ENCODE data around the gene S100A6.
A peak's percentile ranks its signal among the peaks of the same experiment; 100 is the strongest.
"Not testable (repeated sequence)": the region's sequence is repeated elsewhere in the genome, so short reads cannot be mapped to it uniquely, and the experiment has no call there.

Gene S100A6

DNA sequence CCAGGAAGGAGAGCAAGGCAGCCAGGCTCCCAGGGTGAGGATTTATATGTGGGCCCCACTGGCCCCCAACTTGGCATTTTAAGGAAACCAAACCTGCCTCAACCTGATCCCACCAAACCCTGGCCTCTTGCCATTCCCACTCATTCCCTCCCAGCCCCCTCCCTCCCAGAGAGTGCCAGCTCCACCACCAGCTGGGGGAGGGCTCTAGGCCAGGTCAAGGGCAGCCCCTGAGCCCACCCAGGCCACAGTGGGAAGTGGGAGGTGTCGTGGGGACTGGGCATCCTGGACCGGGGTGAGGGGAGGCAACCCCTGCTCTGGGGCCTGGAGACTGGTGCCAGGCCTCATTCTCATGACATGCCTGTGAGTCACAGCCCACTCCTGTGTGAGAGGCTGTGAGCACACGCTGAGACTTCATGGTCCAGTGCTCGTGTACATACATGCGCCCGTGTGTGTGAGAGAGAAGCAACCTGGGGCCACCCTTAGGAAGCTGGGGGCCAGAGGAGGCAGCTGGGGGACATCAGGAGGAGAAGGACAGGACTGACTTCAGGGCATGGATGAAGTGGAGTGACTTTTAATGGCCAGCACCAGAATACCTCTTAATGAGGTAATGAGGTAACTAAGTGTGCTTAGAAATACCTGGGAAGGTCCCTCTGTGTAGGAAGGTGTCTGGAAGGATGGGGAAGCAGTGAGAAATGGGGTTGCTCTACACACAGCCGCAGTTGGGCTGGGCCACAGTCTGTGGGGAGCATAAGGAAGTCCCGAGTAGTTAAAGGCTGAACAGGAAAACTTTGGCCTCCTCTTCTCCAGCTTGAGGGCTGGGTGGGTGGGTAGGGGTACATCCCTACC lies 30.0 kb upstream of the S100A6 start, which contains the start of gene S100A2:
TSS of gene S100A2 (minus strand) at position 316 of the 846 bp plus-strand sequence. CDS start 1,967 bp downstream, outside the sequence.
- peak within 1 kb of the TSS; percentile 100 for H3K27ac ChIP-seq
- CTCF ChIA-PET = interaction anchor here (1.0 kb wide), 1 partner anchor 55 kb away, joined by 4 read pairs; no protein-coding TSS in a partner anchor
- DNase-seq (ENCODE audit: low spot score) = peak; percentile 91
- TF ChIP-seq, protein P1, sequence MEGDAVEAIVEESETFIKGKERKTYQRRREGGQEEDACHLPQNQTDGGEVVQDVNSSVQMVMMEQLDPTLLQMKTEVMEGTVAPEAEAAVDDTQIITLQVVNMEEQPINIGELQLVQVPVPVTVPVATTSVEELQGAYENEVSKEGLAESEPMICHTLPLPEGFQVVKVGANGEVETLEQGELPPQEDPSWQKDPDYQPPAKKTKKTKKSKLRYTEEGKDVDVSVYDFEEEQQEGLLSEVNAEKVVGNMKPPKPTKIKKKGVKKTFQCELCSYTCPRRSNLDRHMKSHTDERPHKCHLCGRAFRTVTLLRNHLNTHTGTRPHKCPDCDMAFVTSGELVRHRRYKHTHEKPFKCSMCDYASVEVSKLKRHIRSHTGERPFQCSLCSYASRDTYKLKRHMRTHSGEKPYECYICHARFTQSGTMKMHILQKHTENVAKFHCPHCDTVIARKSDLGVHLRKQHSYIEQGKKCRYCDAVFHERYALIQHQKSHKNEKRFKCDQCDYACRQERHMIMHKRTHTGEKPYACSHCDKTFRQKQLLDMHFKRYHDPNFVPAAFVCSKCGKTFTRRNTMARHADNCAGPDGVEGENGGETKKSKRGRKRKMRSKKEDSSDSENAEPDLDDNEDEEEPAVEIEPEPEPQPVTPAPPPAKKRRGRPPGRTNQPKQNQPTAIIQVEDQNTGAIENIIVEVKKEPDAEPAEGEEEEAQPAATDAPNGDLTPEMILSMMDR (conservative IDR thresholded peaks at IDR 0.05; ENCODE audit: low read depth) = no peak
- POLR2A ChIA-PET (ENCODE audit: low non-redundant PET) = interaction anchor here (0.6 to 1.7 kb wide), 6 partner anchors 29 to 50 kb away, joined by 3 to 11 read pairs (median 5); partner anchors contain the start of genes S100A16 and S100A6

DNA sequence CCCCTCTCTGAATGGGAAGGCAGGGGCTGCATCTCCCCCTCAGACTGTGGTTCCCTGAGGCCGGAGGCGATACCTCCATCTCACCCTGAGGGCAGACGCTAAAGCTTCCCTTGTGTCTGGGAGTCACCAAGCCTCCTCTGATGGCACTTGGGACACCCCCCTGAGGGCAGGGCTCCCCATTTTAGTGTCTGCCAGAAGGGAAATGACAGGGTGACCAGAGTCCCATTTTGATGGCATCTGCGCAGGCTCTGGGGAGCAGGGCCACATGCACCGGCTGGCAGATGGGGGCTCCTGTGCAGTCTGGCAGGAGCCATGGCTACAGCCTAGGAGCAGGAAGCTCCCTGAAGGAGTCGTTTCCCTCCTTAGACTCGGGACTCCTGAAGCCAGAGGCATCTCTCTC lies 28.2 kb upstream of the S100A6 start:
- ChIA-PET CTCF (interaction anchor here (0.7 kb wide), 1 partner anchor 11 kb away, joined by 4 read pairs; no protein-coding TSS in a partner anchor), POLR2A (ENCODE audit: low non-redundant PET) (interaction anchor here (1.4 to 2.1 kb wide), 3 partner anchors 19 to 48 kb away, joined by 5 to 21 read pairs (median 6); partner anchors contain the start of gene S100A6)
- no peak for DNase-seq (ENCODE audit: low spot score)
- TF ChIP-seq, protein P1 (conservative IDR thresholded peaks at IDR 0.05; ENCODE audit: low read depth) = no peak
- H3K27ac ChIP-seq = peak overlapping the region; percentile 100

DNA sequence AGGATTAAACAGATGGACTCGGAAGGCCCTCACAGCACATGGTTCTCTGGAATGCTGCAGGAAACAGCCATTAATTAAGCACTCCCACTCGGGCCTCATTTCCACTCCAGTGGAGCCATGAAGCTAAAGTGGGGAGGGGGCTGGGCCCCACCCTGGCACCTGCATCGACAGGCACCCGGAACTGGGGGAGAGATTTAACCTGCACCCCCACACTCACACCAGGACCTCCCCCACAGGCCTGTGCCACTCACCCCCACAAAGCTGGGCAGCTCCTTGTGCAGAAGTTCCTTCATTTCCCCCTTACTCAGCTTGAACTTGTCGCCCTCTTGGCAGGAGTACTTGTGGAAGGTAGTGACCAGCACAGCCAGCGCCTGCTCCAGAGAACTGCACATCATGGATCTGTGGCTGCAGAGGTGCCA lies 27.7 kb upstream of the S100A6 start:
- CTCF ChIA-PET = interaction anchor here (0.7 kb wide), 1 partner anchor 10 kb away, joined by 4 read pairs; no protein-coding TSS in a partner anchor
- POLR2A ChIA-PET (ENCODE audit: low non-redundant PET) = interaction anchor here (1.4 to 2.1 kb wide), 4 partner anchors 19 to 48 kb away, joined by 3 to 21 read pairs (median 6); partner anchors contain the start of gene S100A6
- TF ChIP-seq, protein P1 (conservative IDR thresholded peaks at IDR 0.05; ENCODE audit: low read depth) = no peak
- H3K27ac ChIP-seq = peak overlapping the region; percentile 100
- no peak for DNase-seq (ENCODE audit: low spot score)

DNA sequence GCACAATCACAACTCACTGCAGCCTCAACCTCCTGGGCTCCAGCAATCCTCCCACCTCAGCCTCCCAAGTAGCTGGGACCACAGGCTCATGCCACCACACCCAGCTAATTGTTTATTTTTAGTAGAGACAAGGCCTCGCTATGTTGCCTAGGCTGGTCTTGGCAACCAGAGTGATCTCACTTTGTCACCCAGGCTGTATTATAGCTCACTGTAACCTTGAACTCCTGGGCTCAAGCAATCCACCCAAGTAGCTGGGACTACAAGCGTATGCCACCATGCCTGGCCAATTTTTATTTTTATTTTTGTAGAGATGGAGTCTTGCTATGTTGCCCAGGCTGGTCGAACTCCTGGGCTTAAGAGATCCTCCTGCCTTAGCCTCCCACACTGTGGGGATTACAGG lies 26.2 kb upstream of the S100A6 start:
- not testable (repeated sequence) for DNase-seq (ENCODE audit: low spot score)
- peak overlapping the region; percentile 100 for H3K27ac ChIP-seq
- CTCF ChIA-PET = interaction anchor here (0.7 to 1.9 kb wide), 5 partner anchors 9 to 51 kb away, joined by 4 to 7 read pairs (median 5); no protein-coding TSS in a partner anchor
- POLR2A ChIA-PET (ENCODE audit: low non-redundant PET) = interaction anchor here (0.7 to 2.0 kb wide), 4 partner anchors 15 to 213 kb away, joined by 3 to 8 read pairs (median 4); partner anchors contain the start of genes PGLYRP4 and S100A6

DNA sequence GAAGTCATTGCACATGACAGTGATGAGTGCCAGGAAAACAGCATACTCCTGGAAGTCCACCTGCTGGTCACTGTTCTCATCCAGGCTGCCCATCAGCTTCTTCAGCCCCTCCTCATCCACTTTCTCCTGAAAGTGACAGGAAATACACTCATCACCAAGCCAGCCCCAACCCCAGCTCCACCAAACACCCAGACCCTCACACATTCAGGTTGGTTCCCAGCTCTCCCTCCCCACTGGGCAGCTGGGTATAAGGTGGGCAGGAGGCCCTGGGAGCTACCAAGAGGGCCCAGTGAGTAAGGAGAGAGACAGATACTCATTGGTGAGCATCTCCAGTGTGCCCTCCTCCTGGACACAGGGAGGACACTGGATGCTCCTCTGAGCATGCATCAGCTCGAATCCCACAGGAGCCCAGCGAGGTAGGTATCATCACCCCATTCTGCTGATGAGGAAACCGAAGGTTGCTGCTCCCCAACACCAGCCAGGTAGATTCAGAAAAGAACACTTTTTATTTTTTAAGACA lies 25.7 kb upstream of the S100A6 start:
- peak overlapping the region; percentile 100 for H3K27ac ChIP-seq
- CTCF ChIA-PET = interaction anchor here (0.7 to 1.9 kb wide), 6 partner anchors 9 to 51 kb away, joined by 3 to 7 read pairs (median 5); no protein-coding TSS in a partner anchor
- TF ChIP-seq, protein P1 (conservative IDR thresholded peaks at IDR 0.05; ENCODE audit: low read depth) = no peak
- DNase-seq (ENCODE audit: low spot score) = no peak
- POLR2A ChIA-PET (ENCODE audit: low non-redundant PET) = interaction anchor here (1.8 to 2.0 kb wide), 2 partner anchors 15 to 25 kb away, joined by 4 to 8 read pairs; partner anchors contain the start of gene S100A6

DNA sequence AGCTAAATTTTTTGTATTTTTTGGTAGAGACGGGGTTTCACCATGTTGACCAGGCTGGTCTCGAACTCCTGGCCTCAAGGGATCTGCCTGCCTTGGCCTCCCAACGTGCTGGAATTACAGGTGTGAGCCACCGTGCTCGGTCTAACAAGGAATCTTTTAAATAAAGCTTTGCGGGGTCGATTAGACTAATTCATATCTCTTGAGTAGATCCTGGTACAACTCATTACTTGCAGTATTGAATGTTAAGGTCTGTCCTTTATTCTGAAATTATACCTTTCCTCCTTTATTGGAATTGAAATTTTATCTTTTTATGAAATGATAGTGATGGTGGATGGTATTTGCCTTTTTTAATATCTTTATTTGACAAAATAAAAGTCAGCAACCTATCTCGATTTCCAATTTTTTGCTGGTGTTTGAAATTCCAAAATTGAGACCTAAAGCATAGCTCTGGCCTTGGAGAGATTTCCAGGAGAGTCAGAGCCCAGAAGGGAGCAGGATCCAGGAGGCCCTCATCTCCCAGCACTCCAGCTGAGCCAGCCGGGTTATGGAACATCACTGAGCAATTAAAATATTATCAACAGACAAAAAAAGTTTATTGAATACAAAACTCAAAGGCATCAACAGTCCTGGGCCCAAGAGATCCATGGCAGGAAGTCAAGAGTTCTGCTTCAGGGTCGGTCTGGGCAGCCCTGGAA lies 25.1 kb upstream of the S100A6 start:
- no peak for DNase-seq (ENCODE audit: low spot score)
- ChIA-PET POLR2A (ENCODE audit: low non-redundant PET) (interaction anchor here (0.7 to 2.0 kb wide), 3 partner anchors 14 to 273 kb away, joined by 4 to 8 read pairs (median 4); partner anchors contain the start of gene S100A6), CTCF (interaction anchor here (0.9 to 1.9 kb wide), 5 partner anchors 8 to 50 kb away, joined by 3 to 7 read pairs (median 5); no protein-coding TSS in a partner anchor)
- peak overlapping the region; percentile 100 for H3K27ac ChIP-seq
- TF ChIP-seq, protein P1 (conservative IDR thresholded peaks at IDR 0.05; ENCODE audit: low read depth) = no peak
